HEK293 (cell line): ENCODE results near the gene MTCP1.
A peak's percentile ranks its signal among the peaks of the same experiment; 100 is the strongest.

Experiments used
- BCL11A ChIP-seq: fragments of 450-650 bp; formaldehyde crosslinking; IDR thresholded peaks from 2 replicates; pipeline ENCODE4 v1.5.1; 2016; ENCODE audit warnings: low read depth, missing biosample characterization, missing genetic modification characterization
- CTCF ChIP-seq: fragments of 450-650 bp; formaldehyde crosslinking; IDR thresholded peaks from 2 replicates; pipeline ENCODE4 v1.5.1; 2016; ENCODE audit warnings: missing biosample characterization, missing genetic modification characterization
- GLIS2 ChIP-seq: fragments of 450-650 bp; formaldehyde crosslinking; IDR thresholded peaks from 2 replicates; pipeline ENCODE4 v1.5.1; 2016; ENCODE audit warnings: missing biosample characterization, missing genetic modification characterization
- HIC1 ChIP-seq: fragments of 450-650 bp; formaldehyde crosslinking; IDR thresholded peaks from 2 replicates; pipeline ENCODE4 v1.5.1; 2016; ENCODE audit warnings: missing biosample characterization, missing genetic modification characterization
- MYNN ChIP-seq: fragments of 450-650 bp; formaldehyde crosslinking; IDR thresholded peaks from 2 replicates; pipeline ENCODE4 v1.5.1; 2016; ENCODE audit warnings: missing biosample characterization, missing genetic modification characterization, borderline replicate concordance
- RBAK ChIP-seq: fragments of 450-650 bp; formaldehyde crosslinking; IDR thresholded peaks from 2 replicates; pipeline ENCODE4 v1.5.1; 2016; ENCODE audit warnings: missing biosample characterization, missing genetic modification characterization
- SETDB1 ChIP-seq: IDR thresholded peaks from one replicate; pipeline ENCODE4 v1.6.1; 2017; ENCODE audit warnings: mild to moderate bottlenecking, low read length, moderate library complexity, mixed read lengths; ENCODE audit not compliant: insufficient read length
- TSHZ1 ChIP-seq: fragments of 450-650 bp; formaldehyde crosslinking; IDR thresholded peaks from 2 replicates; pipeline ENCODE4 v1.5.1; 2016; ENCODE audit warnings: missing biosample characterization, missing genetic modification characterization, borderline replicate concordance
- ZBTB17 ChIP-seq: fragments of 450-650 bp; formaldehyde crosslinking; IDR thresholded peaks from 2 replicates; pipeline ENCODE4 v1.5.1; 2016; ENCODE audit warnings: missing biosample characterization, missing genetic modification characterization
- ZBTB20 ChIP-seq: fragments of 450-650 bp; formaldehyde crosslinking; IDR thresholded peaks from 2 replicates; pipeline ENCODE4 v1.5.1; 2016; ENCODE audit warnings: missing biosample characterization, missing genetic modification characterization
- ZBTB49 ChIP-seq: fragments of 450-650 bp; formaldehyde crosslinking; IDR thresholded peaks from 2 replicates; pipeline ENCODE4 v1.5.1; 2016; ENCODE audit warnings: missing biosample characterization, missing genetic modification characterization, low read depth
- ZNF112 ChIP-seq: fragments of 450-650 bp; formaldehyde crosslinking; IDR thresholded peaks from 2 replicates; pipeline ENCODE4 v1.5.0; 2017; ENCODE audit warnings: missing biosample characterization, missing genetic modification characterization
- ZNF138 ChIP-seq: fragments of 450-650 bp; formaldehyde crosslinking; IDR thresholded peaks from 2 replicates; pipeline ENCODE4 v1.5.1; 2016; ENCODE audit warnings: missing biosample characterization, missing genetic modification characterization, borderline replicate concordance
- ZNF148 ChIP-seq: fragments of 450-650 bp; formaldehyde crosslinking; IDR thresholded peaks from 2 replicates; pipeline ENCODE4 v1.5.0; 2017; ENCODE audit warnings: missing biosample characterization, missing genetic modification characterization, borderline replicate concordance
- ZNF202 ChIP-seq: fragments of 450-650 bp; formaldehyde crosslinking; IDR thresholded peaks from 2 replicates; pipeline ENCODE4 v1.5.1; 2016; ENCODE audit warnings: missing biosample characterization, missing genetic modification characterization, borderline replicate concordance
- ZNF530 ChIP-seq: fragments of 450-650 bp; formaldehyde crosslinking; IDR thresholded peaks from 2 replicates; pipeline ENCODE4 v1.5.1; 2016; ENCODE audit warnings: low read depth, missing biosample characterization, missing genetic modification characterization
- ZNF596 ChIP-seq: fragments of 450-650 bp; IDR thresholded peaks from 2 replicates; pipeline ENCODE4 v1.5.0; 2018; ENCODE audit warnings: missing biosample characterization, mild to moderate bottlenecking, missing genetic modification characterization, moderate library complexity
- ZNF621 ChIP-seq: fragments of 450-650 bp; formaldehyde crosslinking; IDR thresholded peaks from 2 replicates; pipeline ENCODE4 v1.5.1; 2017; ENCODE audit warnings: missing biosample characterization, missing genetic modification characterization
- ZNF629 ChIP-seq: fragments of 450-650 bp; formaldehyde crosslinking; IDR thresholded peaks from 2 replicates; pipeline ENCODE4 v1.5.1; 2017; ENCODE audit warnings: missing biosample characterization, missing genetic modification characterization
- ZNF747 ChIP-seq: fragments of 450-650 bp; formaldehyde crosslinking; IDR thresholded peaks from 2 replicates; pipeline ENCODE4 v1.5.1; 2016; ENCODE audit warnings: missing biosample characterization, missing genetic modification characterization
- ZNF785 ChIP-seq: fragments of 450-650 bp; formaldehyde crosslinking; IDR thresholded peaks from 2 replicates; pipeline ENCODE4 v1.5.1; 2016; ENCODE audit warnings: missing biosample characterization, missing genetic modification characterization
- ZSCAN4 ChIP-seq: fragments of 450-650 bp; formaldehyde crosslinking; IDR thresholded peaks from 2 replicates; pipeline ENCODE4 v1.5.1; 2017; ENCODE audit warnings: missing biosample characterization, missing genetic modification characterization
- TF ChIP-seq, protein P1 (sequence below): fragments of 450-650 bp; formaldehyde crosslinking; IDR thresholded peaks from 2 replicates; pipeline ENCODE4 v1.5.1; 2016; ENCODE audit warnings: missing biosample characterization, missing genetic modification characterization
- TF ChIP-seq, protein P2 (sequence below): fragments of 450-650 bp; formaldehyde crosslinking; IDR thresholded peaks from 2 replicates; pipeline ENCODE4 v1.5.1; 2016; ENCODE audit warnings: missing biosample characterization, missing genetic modification characterization

MTCP1 gene

GRCh38 chrX:155026727-155027508 lies 44.0 kb downstream of the MTCP1 start, which contains the start of gene FUNDC2 (continued):
- no peak for TF ChIP-seq ZNF202
- no peak for TF ChIP-seq ZSCAN4
- no peak for TF ChIP-seq RBAK (tag by site-specific recombination)
- TF ChIP-seq ZNF747 (tag by site-specific recombination), result no peak
- TF ChIP-seq ZNF621 (tag by site-specific recombination), result no peak
- peak; percentile 38; the same call in 1 of the 2 replicates for TF ChIP-seq ZBTB20 (tag by site-specific recombination)
- TF ChIP-seq HIC1 (tag by site-specific recombination), result no peak
- TF ChIP-seq ZNF148 (tag by site-specific recombination), result no peak
- TF ChIP-seq ZNF112, result no peak
- TF ChIP-seq ZNF138, result no peak
- TF ChIP-seq GLIS2 (tag by site-specific recombination), result peak; percentile 86
- TF ChIP-seq ZBTB17 (tag by site-specific recombination), result peak; percentile 64
- no peak for TF ChIP-seq BCL11A (tag by site-specific recombination)
- TF ChIP-seq CTCF (tag by site-specific recombination), result no peak
- TF ChIP-seq, protein P1, sequence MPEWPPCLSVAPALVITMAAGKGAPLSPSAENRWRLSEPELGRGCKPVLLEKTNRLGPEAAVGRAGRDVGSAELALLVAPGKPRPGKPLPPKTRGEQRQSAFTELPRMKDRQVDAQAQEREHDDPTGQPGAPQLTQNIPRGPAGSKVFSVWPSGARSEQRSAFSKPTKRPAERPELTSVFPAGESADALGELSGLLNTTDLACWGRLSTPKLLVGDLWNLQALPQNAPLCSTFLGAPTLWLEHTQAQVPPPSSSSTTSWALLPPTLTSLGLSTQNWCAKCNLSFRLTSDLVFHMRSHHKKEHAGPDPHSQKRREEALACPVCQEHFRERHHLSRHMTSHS (tag by site-specific recombination), result no peak
- TF ChIP-seq ZNF530 (tag by site-specific recombination), result no peak
- no peak for TF ChIP-seq MYNN
- no peak for TF ChIP-seq ZBTB49 (tag by site-specific recombination)
- TF ChIP-seq ZNF596 (tag by site-specific recombination), result 0 out of 2 replicates have a peak, but pooled peaks have one; percentile 1
- TF ChIP-seq SETDB1, result no peak
- TF ChIP-seq TSHZ1 (tag by site-specific recombination), result no peak
- no peak for TF ChIP-seq ZNF785 (tag by site-specific recombination)
- TF ChIP-seq, protein P2, sequence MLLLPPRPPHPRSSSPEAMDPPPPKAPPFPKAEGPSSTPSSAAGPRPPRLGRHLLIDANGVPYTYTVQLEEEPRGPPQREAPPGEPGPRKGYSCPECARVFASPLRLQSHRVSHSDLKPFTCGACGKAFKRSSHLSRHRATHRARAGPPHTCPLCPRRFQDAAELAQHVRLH (tag by site-specific recombination), result no peak; the same call in 1 of the 2 replicates
- TF ChIP-seq ZNF629 (tag by site-specific recombination), result peak; percentile 66
